GM21390 (cell line): ENCODE data around the gene GAD2.

Experiments
- ATAC-seq: cut with Tn5 transposase; IDR thresholded peaks from one replicate; pipeline ENCODE4 v1.9.1; 2021; ENCODE audit not compliant: unreplicated experiment

Gene GAD2

GRCh38 chr10:26216585-26217395 lies at the start of gene GAD2:
GAD2 (plus strand) TSS chr10:26216774; CDS start chr10:26216810, 36 bp downstream.
- no peak for ATAC-seq

DNA sequence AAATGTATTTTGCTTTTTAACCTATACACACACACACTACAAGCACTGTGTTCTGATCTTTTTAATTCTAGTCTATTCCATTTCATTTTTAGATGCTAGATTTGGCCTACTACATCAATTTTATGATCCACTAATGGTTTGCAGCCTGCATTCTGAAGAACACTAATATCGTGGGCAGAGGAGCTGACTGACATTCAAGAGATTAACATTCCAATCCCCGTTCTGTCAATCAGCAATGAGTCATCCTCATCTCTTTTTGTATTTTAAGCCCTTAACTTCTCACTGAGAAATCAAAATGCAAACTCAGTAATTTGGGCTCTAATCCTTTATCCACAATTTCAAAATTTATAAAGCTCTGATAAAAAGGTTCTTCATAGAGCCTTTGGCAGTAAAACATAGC lies 47.1 kb upstream of the GAD2 start:
- ATAC-seq: no peak

GRCh38 chr10:26172131-26172530 lies 44.4 kb upstream of the GAD2 start:
- ATAC-seq: no peak

GRCh38 chr10:26173837-26174236 lies 42.7 kb upstream of the GAD2 start:
- no peak for ATAC-seq

DNA sequence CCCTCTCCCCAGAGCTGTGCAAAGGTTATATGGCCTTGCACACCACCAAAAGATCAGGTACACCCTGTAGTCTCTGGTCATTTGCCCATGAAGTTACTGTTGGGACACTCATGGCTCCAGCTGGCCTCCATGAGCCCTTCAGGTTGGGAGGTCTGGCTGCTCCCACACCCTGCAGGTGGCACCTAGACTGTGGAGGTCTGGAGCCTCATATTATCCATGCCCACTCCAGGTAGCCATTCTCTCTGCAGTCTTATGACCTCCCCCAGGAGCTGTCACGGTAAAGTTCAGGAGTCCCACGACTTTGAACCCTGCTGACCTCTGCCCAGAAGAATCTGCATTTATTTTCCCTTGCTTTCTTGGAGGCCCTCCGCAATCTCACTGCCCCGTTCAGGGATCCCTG lies 39.2 kb upstream of the GAD2 start:
- no peak for ATAC-seq

- no peak for ATAC-seq
These were observed 22.3 kb upstream of the GAD2 start for GRCh38 chr10:26194275-26194674.

DNA sequence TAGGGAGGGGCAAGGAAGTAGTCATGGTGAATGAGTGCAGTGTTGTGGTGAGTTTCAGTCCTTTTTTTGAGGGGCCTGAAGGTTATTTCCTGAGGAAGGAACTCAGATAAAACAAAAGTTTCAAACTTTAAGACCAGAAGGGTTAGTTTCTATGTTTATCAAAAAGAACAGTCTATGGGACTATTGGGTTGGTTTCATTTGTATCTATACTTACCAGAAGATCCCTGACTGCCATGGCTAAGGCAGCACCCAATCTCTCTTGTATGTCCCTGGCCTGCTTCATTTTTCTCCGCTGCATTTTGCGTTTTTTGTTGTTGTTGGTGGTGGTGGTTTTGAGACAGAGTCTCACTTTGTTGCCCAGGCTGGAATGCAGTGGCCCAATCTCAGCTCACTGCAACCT lies 19.3 kb upstream of the GAD2 start:
- ATAC-seq: no peak

GRCh38 chr10:26198119-26198518 lies 18.5 kb upstream of the GAD2 start:
- ATAC-seq: no peak

- no peak for ATAC-seq
These were observed 16.7 kb upstream of the GAD2 start for GRCh38 chr10:26199841-26200240.

GRCh38 chr10:26205223-26205622 lies 11.4 kb upstream of the GAD2 start:
- ATAC-seq: no peak

DNA sequence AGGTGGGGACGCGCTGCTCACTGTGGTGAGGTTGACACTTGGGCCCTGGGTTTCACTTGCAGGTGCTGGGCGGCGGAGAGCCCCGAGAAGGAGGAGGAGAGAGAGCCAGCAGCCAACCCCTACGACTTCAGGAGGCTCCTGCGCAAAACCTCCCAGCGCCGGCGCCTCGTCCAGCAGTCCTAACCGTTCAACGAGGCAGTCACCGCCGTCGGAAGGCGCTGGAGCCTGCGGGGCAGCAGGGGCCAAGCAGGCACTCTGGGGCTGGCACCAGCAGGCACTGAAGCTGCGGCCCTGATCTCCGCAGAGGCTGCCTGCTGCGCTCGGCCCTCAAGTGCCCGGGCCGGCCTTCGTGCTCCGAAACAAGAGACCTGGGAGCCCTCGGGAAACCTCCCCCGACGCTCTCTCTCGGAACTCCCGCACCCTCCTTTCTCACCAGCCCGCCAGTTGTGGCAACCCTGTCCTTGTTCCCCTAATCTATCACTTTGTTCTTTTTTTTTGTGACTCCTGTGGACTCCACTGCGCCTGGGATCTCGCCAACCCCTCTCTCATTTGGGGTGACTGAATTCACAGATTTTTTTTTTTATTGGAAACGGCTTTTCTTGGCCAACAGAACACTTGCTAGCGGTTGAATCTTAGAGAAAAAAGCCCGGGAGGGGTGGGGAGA lies 4.7 kb upstream of the GAD2 start:
- ATAC-seq: no peak

DNA sequence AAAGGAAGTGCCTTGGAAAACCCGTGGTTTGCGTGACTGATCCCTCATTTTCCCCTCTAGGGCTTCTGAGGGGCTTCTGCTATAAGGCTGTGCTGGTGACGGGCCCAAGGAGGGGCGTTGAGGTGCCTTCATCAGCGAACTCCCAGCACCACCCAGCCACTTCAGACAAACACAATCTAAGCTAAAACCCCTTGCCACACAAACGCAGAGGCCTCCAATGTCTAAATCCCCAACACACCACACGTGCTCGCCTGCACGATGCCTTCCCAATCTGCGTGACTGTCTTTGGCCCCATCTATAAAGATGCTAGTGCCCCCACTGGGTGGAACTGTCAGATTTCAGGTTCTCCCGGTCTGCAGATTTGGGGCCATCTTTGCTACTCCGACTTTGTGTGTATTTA lies 4.1 kb upstream of the GAD2 start:
- no peak for ATAC-seq

- ATAC-seq: no peak
These were observed 3.3 kb upstream of the GAD2 start for GRCh38 chr10:26213157-26213800.

DNA sequence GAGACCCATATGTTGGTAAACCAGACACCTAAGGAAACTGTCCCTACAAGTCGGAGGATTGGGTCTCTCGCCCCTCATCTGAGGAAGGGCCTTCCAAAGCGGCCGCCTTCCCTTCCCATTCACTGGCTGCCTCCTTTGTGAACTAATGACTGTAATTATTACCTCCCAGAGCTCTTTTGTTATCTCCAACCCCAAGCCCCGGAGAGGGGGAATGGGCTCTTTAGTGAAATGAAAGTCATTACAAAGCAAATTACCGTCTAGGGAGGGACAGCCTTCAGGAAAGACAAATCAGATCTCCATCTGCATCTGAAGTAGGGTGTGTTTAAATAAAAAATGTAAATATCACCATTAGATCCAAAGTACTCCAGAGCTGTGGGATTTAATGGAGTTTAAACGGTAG lies 2.6 kb upstream of the GAD2 start:
- no peak for ATAC-seq

DNA sequence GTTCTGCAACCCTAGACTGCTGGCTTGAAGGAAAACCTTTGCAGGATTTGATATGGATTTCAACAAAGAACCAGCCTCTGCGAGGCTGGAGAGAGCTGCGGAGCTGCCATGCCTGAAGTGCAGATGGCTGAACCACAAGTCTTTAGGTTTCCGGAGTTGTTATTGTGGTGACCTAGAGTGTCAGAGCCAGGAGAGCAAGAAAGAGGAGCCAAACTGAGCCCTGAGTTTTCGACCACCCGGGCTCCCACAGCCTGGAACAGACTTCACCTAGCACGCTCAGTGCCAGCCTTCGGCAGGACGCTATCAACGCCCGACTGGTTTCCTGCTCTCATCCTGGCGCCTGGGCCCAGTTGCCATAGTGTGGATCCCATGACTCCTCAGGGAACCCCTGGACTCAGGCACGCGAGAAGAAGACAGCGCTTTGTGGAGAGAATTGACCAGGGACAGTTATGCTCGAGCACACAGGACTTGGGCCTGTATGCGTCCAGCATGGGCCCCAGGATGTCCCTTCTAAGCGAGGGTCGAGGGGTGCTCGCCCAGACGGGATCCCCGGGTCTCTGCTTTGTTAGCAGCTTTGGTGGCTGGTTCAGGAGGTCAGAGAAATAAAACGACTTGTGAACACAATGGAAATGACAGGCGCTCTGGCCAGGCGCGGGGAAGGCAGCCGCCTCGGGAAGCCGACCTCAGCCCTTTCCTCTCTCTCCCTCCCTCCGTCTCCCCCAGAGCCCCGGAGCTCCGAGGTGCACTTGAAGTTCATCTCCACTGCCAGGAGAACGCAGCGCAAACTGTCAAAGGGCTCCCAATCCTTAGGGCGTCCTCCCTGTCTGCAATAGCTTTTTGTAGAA lies 1.8 kb upstream of the GAD2 start:
- no peak for ATAC-seq

DNA sequence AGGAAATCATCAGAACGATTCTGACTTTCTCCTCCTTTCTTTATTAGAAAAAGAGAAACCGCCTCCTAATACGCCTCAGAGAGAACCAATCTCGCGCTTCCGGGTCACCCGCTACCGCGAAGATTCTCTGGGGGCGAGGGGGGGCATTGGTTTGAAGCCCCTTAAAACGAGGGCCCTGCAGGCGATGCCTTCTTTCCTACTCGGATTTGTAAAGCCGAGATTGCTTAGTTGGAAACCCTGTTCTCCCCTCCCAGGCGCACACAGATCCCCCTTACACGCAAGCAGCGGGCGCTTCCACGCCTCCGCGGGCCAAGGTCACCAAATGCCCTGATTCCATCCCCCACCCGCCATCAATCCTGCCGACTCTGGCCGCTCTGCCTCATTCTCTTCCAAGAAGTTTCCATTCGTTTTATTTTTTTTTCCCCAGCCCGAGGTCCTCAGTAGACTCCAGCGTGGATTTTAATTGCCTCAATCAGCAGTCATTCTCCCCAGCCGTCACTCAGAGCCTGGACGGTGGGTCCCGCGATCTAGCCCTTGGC lies 1.1 kb upstream of the GAD2 start:
- ATAC-seq: no peak

DNA sequence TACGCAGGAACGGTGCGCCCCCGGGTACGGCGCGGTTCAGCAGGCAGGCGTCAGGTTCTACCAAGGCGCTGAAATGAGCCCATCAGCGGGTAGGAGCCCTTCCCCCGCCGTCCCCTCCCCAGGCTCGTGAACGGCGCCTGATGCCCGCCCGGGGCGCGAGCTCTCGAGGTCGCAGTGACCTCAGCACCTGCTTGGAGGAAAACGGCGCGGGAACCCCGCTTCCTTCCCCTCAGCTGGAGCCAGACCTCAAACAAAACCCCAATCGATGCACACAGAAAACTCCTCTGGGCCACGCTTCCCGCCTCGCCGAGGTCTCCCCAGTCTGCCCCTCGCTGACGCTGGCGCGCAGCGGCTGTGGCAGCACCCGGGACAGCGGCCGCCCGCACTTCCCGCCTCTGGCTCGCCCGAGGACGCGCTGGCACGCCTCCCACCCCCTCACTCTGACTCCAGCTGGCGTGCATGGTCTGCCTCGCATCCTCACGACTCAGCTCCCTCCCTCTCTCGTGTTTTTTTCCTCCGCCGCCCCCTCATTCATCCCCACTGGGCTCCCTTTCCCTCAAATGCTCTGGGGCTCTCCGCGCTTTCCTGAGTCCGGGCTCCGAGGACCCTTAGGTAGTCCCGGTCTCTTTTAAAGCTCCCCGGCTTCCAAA lies 514 bp upstream of the GAD2 start:
- no peak for ATAC-seq

- no peak for ATAC-seq
These were observed 967 bp downstream of the GAD2 start for GRCh38 chr10:26217396-26218086.

GRCh38 chr10:26219676-26220075 lies 3.1 kb downstream of the GAD2 start:
- ATAC-seq: no peak

DNA sequence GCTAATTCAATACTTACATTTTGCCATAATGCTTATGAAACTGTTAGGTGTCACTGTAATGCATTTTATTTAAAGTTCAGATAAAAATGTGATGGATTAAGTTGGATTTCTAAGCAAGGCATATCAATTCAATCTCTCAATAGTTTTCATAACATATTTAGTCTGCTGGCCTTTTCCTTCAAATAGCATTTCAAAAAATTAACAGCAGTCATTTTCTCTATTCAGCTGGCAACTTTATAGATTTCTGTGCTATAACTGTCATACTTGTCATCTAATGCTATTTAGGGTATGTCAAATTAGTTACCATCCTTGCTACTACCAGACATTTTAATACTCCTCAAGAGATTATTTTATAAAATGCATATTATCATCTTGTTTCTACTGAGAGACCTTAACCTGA lies 4.3 kb downstream of the GAD2 start:
- no peak for ATAC-seq
